Adrenal gland (tissue), 12 donors: Measurements from ENCODE around the gene RRM1. TPM values are rescaled to one million over a fixed set of nuclear protein-coding genes. Genes with fewer than 3 reads are reported as not detected.

Experiments used
- DNase-seq, 7 donors: peaks; one replicate each; pipeline ENCODE4 v3.0.0-alpha.2; 2019 to 2020
- H3K27ac ChIP-seq, 5 donors: fragments of 200-600 bp; sonication (generic) in 4 of 5; 1 replicate in 3 of 5; 2 replicates in 2 of 5; pipeline versions ENCODE4 v1.5.1 to v1.8.0; 2016 to 2020; ENCODE audit warnings: mild to moderate bottlenecking in 1 of 5
- H3K27me3 ChIP-seq: fragments of 200-600 bp; 2 replicates; pipeline ENCODE4 v1.8.0; 2021
- H3K36me3 ChIP-seq, 2 donors: fragments of 200-600 bp; replicated peaks in 1 of 2; 1 replicate in 1 of 2; 2 replicates in 1 of 2; pipeline versions ENCODE4 v1.5.1 to v1.8.0; 2018 to 2022
- H3K4me1 ChIP-seq, 2 donors: fragments of 200-600 bp; replicated peaks in 1 of 2; 1 replicate in 1 of 2; 2 replicates in 1 of 2; pipeline versions ENCODE4 v1.5.1 to v1.8.0; 2018 to 2021
- H3K4me3 ChIP-seq, 4 donors: fragments of 200-600 bp; sonication (generic) in 3 of 4; one replicate each; pipeline ENCODE4 v1.5.1; 2016 to 2018
- H3K9me3 ChIP-seq, 3 donors: fragments of 200-600 bp; sonication (generic) in 1 of 3; replicated peaks in 1 of 3; 1 replicate in 2 of 3; 2 replicates in 1 of 3; pipeline versions ENCODE4 v1.5.1 to v1.8.0; 2016 to 2021
- POLR2A ChIP-seq, 2 donors: fragments of 450-650 bp; IDR thresholded peaks; one replicate each; pipeline ENCODE4 v1.6.1; 2017; ENCODE audit warnings: antibody characterized with exemption in 2 of 2, mild to moderate bottlenecking in 2 of 2, moderate library complexity in 1 of 2
- WGBS, 4 donors: extraction: QIAGEN DNeasy Blood & Tissue Kit in 2 of 4; methylation state at CpG; one replicate each; pipeline versions ENCODE4 v1.1.5 to v1.1.7; 2013 to 2017; 5-methylcytosine and 5-hydroxymethylcytosine counted together
- intact Hi-C, 2 donors: fragments of 100-400 bp; cut with DNase I; formaldehyde crosslinking; loops; one replicate each; pipeline versions ENCODE4 v1.14.1 to v1.15.0; 2022 to 2023
- polyA plus RNA-seq, 3 donors: library from polyadenylated mRNA; stranded (reverse); fragments of 200-250 nt in 2 of 3; fragments of 350-450 nt in 1 of 3; fragmentation: Illumina TruSeq in 1 of 3; extraction: RNeasy Lipid Tissue Mini Kit (QIAGEN cat#74804) in 1 of 3; gene quantifications; one replicate each; pipeline ENCODE4 v1.2.3, GENCODE V29; 2013 to 2014
- total RNA-seq, 9 donors: library from RNA; depleted of rRNA in 4 of 9; stranded (reverse); fragments of >200 nt in 4 of 9; fragments of 120-200 nt in 1 of 9; fragmentation: NEBNext Ultra II Directional in 1 of 9; extraction: Animal tissue kit (Norgen Biotek cat#: 25700) in 1 of 9; gene quantifications; one replicate each; pipeline versions ENCODE4 v1.1.0 to v1.2.4, GENCODE V29; 2013 to 2023
- TF ChIP-seq, protein P1 (sequence below), 6 experiments: fragments of 450-650 bp in 4 of 6; fragments of 200-600 bp in 2 of 6; sonication (generic) in 1 of 6; IDR thresholded peaks; 1 replicate in 5 of 6; 2 replicates in 1 of 6; pipeline versions ENCODE4 v1.5.1 to v1.8.0; 2016 to 2021; ENCODE audit warnings: antibody characterized with exemption in 6 of 6, mild to moderate bottlenecking in 2 of 6, moderate library complexity in 1 of 6
- donor health status: healthy with polysubstance abuse.
- donor health status: Bipolar disorder and iron deficiency.
- donor health status: DM: yes; HTN: yes; CAD: no.
- donor health status: DM: no; HTN: no; CAD: no.
- donor health status: DM: no; HTN: no; CAD: no.
- donor health status: DM: yes; HTN: yes; CAD: no.

The RRM1 gene
- total and polyA plus RNA-seq, 12 donors: 7.2 to 99.3 (median 58.8) TPM

DNA sequence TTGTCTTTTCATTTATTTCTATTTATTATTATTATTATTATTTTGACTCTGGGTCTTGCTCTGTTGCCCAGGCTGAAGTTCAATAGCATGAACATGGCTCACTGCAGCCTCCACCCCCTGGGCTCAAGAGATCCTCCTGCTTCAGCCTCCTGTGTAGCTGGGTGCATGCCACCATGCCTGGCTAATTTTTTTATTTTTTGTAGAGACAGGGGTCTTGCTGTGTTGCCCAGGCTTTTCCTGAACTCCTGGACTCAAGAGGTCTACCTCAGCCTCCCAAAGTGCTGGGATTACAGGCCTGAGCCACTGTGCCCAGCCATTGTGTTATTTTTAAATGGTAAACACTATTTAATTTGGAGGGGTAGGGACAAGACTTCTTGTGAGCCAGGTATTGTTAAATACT, 23.3 kb upstream of the RRM1 start:
- H3K4me1 ChIP-seq: no peaks in the 10 kb centered on the region
- H3K9me3 ChIP-seq: no peaks in the 10 kb centered on the region
- no peaks in the 10 kb centered on the region for H3K27me3 ChIP-seq
- DNase-seq: no peak
- H3K27ac ChIP-seq: no peak overlapping the region
- no peak for TF ChIP-seq POLR2A (IDR thresholded peaks at IDR 0.05)
- TF ChIP-seq, protein P1, sequence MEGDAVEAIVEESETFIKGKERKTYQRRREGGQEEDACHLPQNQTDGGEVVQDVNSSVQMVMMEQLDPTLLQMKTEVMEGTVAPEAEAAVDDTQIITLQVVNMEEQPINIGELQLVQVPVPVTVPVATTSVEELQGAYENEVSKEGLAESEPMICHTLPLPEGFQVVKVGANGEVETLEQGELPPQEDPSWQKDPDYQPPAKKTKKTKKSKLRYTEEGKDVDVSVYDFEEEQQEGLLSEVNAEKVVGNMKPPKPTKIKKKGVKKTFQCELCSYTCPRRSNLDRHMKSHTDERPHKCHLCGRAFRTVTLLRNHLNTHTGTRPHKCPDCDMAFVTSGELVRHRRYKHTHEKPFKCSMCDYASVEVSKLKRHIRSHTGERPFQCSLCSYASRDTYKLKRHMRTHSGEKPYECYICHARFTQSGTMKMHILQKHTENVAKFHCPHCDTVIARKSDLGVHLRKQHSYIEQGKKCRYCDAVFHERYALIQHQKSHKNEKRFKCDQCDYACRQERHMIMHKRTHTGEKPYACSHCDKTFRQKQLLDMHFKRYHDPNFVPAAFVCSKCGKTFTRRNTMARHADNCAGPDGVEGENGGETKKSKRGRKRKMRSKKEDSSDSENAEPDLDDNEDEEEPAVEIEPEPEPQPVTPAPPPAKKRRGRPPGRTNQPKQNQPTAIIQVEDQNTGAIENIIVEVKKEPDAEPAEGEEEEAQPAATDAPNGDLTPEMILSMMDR (IDR thresholded peaks at IDR 0.05): no peak
- H3K4me3 ChIP-seq: no peak overlapping the region
- H3K36me3 ChIP-seq: no peaks in the 10 kb centered on the region
- intact Hi-C loops: loop anchor here (5.0 kb wide), 2 partner anchors 214 to 219 kb away; partner anchors contain the start of gene STIM1 (in 1 of the 2)

DNA sequence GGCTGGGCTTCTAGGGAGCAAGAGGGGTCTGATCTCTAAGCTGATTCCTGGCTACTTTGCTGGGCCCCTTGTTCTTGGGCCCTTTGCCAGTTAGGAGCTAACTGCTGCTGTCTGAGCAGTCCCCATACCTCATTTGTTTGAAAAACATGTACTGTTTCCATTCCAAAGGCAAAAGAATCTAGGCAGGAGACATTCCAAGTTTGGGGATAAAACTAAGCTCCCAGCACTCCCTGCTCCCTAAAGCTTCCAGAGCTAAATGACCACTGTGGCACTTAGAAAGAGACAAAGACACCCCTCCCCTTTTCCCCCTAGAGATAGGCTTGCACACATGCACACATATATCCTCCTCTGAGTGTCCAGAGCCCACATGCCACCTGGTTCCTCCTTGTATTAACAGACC, 22.7 kb upstream of the RRM1 start:
- no peak for TF ChIP-seq POLR2A (IDR thresholded peaks at IDR 0.05)
- TF ChIP-seq, protein P1 (IDR thresholded peaks at IDR 0.05): no peak
- H3K36me3 ChIP-seq: no peaks in the 10 kb centered on the region
- H3K9me3 ChIP-seq: no peaks in the 10 kb centered on the region
- no peak overlapping the region for H3K27ac ChIP-seq
- no peak overlapping the region for H3K4me3 ChIP-seq
- intact Hi-C loops: loop anchor here (5.0 kb wide), 2 partner anchors 215 to 220 kb away; partner anchors contain the start of gene STIM1 (in 1 of the 2)
- no peaks in the 10 kb centered on the region for H3K4me1 ChIP-seq
- H3K27me3 ChIP-seq: no peaks in the 10 kb centered on the region
- DNase-seq: no peak

DNA sequence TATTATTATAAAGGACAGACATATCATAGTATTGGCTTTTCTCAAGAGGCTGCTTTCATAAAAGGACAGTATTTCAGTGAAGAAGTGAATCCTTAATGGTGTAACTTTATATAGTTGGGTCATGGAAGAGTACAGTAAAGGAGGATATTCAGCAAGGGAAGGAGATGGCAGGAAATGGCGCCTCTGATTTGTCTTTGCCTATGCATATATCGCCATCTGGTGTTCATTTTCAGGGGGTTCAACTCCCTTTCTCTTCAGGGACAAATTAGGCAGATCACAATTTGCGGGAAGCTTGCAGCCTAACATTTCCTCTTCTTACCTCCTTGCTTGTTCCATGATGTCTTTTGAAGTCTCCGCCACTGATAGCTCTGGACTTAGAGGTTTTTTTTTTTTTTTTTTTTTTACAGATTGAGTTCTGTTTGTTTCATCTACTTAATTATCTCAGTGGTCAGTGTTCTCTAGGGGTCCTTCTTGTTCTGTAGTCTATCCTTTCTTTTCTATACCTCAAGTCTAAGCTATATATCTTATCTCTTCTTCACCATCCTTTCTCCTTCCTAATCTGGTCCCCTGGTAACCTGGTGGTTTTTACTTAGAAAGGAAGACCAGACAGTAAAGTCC, 21.8 kb upstream of the RRM1 start:
- intact Hi-C loops: loop anchor here (5.0 kb wide), 2 partner anchors 215 to 220 kb away; partner anchors contain the start of gene STIM1 (in 1 of the 2)
- Histone ChIP-seq H3K27me3 (no peaks in the 10 kb centered on the region), H3K4me1 (no peaks in the 10 kb centered on the region), H3K36me3 (no peaks in the 10 kb centered on the region), H3K4me3 (no peak overlapping the region), H3K27ac (no peak overlapping the region), H3K9me3 (no peaks in the 10 kb centered on the region)
- peak; percentile 60 to 85 (median 65) for DNase-seq
- WGBS, 4 donors: 5 to 8% (median 7%) methylated on average over 4 of the region's 4 CpGs
- TF ChIP-seq, protein P1 (IDR thresholded peaks at IDR 0.05): peak; percentile 65 to 97 (median 94)
- TF ChIP-seq POLR2A (IDR thresholded peaks at IDR 0.05): no peak

DNA sequence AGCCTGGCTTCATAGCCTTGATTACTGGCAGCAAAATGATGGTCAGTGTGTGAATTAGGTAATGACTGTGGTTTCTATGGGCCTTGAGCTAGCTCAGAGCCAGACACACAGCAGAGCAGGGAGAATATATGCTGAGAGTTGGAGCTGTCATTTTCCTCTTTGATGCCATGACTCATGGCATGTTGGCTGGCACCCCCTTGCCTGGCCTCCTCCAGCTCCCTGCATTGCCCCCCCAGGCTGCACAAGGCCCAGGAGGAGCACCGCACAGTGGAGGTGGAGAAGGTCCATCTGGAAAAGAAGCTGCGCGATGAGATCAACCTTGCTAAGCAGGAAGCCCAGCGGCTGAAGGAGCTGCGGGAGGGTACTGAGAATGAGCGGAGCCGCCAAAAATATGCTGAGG, 20.3 kb upstream of the RRM1 start:
- Histone ChIP-seq H3K27ac (no peak overlapping the region), H3K36me3 (no peaks in the 10 kb centered on the region), H3K27me3 (no peaks in the 10 kb centered on the region), H3K4me1 (no peaks in the 10 kb centered on the region), H3K4me3 (no peak overlapping the region), H3K9me3 (no peaks in the 10 kb centered on the region)
- 94 to 99% (median 96%) methylated on average over 7 of the region's 7 CpGs for WGBS, 4 donors
- TF ChIP-seq POLR2A (IDR thresholded peaks at IDR 0.05): no peak
- TF ChIP-seq, protein P1 (IDR thresholded peaks at IDR 0.05): no peak
- intact Hi-C loops: loop anchor here (5.0 kb wide), 2 partner anchors 217 to 222 kb away; partner anchors contain the start of gene STIM1 (in 1 of the 2)
- no peak for DNase-seq
